OCI-M2 (cell line): ENCODE measurements around the gene RFX3.

ENCODE experiments used
- DNase-seq: peaks from one replicate; lab custom pipeline; 2025; ENCODE audit not compliant: unreplicated experiment; lab: John Stamatoyannopoulos, UW

RFX3 gene

GRCh38 chr9:3285365-3286161, 240.2 kb downstream of the RFX3 start:
- DNase-seq, result no peak

DNA sequence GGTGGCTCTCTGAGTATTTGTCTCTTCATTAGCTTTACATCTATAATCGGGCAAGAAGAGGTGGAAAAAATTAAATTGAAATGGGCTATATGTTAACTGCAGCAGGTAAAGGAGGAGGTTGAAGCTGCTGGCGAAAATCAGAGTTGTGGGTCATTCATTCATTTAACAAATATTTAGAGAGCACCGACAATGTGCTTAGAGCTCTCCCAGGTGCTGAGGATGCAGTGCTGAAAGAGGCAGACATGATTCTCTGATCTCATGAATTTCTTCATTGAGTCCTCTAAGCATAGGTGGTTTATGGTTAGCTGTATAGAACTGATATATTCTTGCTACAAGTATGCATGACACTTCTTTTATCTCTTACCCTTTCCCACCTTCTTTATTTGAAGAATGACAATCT, 243.4 kb downstream of the RFX3 start:
- no peak for DNase-seq

DNA sequence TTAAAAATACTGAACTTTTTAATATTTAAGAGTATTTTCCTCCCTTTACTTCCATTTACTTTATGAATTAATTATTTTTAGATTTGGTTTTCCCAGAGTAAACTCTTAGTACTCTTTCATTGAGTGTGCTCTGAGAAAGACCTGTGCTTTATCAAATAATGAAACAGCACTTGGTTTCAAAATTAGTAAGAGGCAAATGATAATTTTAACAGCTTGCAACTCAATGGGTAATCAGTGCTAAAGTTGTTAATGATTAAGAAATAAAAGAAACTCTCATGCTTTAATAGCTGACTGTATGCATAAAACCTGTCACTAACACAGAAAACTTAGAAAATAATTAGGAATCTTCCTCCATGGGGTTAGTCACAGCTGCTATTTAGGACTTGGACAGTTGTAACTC, 244.4 kb downstream of the RFX3 start:
- DNase-seq, result no peak

DNA sequence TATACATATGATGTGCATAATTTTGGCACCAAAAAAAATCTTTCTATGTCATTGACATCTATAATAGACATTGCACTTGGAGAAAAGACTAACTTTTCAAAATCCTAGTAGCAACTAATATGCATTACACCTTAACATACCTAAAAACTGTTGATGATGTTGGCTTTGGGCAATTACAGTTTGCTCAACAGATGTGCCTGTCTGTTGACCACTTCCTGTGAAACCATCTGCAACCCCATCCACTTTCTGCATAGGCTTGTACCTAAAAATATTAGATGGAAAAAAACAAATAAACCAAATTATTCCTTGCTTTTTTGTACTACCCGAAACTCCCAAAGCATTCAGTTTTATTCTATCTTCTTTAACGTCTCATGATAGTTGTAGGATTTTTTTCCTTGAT, 248.6 kb downstream of the RFX3 start:
- DNase-seq, result no peak

GRCh38 chr9:3271581-3271980, 254.2 kb downstream of the RFX3 start:
- DNase-seq, result no peak

GRCh38 chr9:3271157-3271556, 254.6 kb downstream of the RFX3 start:
- no peak for DNase-seq

- DNase-seq, result no peak
Observed at GRCh38 chr9:3268223-3268622, 257.6 kb downstream of the RFX3 start.

DNA sequence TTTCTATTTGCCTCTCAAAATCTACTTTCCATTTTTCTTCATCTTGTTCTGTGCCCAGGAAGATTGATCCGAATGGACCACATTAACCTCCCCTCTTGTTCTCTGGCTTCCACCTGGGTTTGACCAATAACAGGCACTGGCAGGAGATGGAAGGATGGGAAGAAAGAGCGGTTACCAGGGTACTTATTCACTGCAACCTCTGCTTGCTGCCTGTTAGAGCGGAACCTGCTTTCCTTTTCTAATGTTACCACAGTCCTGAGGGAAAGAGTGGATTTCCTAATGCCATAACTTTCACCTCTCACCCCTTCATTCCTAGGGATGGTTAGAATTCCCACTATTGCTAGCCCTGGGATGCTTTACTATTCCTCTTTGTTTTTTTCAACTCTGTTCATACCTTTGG, 262.1 kb downstream of the RFX3 start:
- DNase-seq, result no peak

DNA sequence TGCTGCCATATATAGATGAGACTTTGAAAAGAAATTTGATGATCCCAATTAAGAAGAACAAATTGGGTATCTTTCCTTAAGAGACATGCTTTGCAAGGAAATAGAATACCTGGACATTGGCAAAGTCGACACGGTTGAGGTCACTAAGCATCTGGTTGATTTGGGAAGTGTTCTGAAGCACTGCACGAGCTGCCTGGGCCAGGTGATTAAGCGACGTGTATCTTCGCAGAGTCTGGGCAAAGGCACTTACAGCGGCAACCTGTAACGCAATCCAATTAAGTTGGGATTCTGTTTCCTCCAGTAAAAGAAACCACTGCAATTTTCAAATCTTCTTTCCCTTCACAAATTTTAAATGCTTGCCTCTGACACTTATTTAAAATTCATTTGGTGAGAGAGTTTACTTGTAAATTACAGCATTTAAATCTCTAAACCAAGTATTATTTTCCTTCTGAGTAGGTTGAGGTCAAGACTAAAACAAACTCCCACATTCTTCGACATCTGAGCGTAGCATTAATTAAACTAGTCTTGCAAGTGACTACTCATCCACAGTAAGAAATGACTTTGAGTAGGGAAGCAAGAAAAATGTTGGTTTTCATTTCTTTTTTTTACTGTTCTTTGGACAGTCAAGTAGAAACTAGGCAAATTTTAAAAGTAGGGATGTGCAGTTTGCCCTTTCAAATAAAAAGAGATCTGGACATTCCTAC, 262.8 kb downstream of the RFX3 start:
- DNase-seq, result no peak

GRCh38 chr9:3261484-3261883, 264.3 kb downstream of the RFX3 start:
- no peak for DNase-seq

- DNase-seq, result no peak
Observed at GRCh38 chr9:3256571-3257330, 269.1 kb downstream of the RFX3 start.

- no peak for DNase-seq
Observed at GRCh38 chr9:3251309-3251708, 274.5 kb downstream of the RFX3 start.

DNA sequence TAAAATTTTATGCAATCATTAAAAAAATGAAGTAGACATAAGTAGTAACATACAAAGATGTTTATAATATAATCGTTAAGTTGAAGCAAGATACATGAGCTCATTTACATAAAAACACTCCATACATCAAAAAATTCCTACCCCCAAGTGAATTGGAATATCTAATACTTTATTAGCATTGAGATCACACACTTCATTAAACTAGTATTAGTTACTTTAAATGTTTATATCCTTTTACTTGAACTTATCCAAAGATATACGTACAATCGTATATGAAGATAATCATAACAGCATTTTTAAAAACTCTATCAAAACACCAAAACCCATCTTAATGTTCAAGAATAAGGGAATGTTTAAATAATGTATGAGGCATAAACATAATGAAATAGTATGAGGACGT, 275.1 kb downstream of the RFX3 start:
- DNase-seq, result no peak

DNA sequence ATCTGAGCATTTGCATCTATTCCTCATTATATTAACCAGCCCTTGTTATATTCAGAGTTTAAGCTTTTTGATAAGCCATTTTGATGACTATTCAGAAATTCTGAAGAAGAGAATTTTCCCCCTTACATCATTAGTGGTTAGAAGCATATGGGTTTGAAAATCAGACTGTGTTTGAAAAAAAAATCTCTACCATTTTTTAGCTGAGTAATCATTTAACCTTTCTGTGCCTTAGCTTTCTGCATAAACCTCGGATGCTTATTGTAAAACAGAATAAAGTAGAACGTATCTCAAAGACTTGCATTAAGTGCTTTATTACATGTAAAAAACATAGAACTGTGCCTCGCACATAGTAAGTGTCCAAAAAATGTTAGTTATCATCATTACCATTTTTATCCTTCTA, 278.6 kb downstream of the RFX3 start:
- no peak for DNase-seq

DNA sequence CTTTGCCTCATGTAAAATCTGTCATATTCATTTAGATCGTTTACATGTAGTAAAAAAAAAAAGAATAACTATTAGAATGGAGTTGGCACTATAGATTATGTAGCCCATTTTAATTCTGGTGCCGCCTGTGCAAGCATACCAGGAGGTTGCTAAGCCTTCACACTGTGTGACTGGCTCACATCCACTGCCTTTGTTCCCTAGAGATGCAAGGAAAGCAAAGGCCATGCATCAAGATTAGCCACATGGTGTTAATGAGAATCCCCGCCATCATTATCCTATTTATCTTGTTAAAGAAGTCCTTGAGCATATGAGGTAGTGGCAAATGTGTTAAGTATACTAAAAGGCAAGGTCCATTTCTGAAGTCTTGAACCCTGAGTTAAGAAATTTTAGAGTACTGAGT, 279.6 kb downstream of the RFX3 start:
- no peak for DNase-seq

DNA sequence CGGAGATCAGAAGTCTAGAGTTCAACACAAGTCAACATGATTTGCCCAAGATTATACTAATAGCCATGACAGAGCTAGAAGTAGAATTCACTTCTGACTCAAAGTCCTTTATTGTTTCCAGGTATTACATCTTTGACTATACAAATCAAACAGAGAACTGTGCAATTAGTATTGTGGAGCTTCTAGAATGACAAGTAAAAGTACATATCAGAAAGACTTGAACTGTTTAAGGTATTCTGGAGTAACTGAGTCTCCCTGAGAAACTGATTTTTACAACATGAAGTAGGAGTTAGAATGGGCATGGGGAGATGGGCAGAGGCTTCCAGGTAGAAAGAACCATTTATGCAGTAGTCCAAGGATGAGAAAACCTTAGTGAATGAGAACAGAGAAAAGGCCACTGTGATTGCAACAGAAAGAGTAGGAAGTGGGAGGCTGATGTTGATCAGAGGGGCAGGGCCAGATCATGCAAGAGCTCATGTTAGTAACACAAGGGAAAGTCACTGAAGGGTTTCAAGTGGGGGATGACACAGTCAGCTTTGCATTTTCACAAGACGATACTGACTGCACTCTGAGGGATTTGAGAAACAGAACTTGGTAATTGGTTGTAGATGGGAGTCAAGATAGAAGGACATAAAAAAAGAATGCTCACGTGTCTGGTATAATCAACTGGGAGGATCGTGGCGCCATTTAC, 280.7 kb downstream of the RFX3 start:
- no peak for DNase-seq

DNA sequence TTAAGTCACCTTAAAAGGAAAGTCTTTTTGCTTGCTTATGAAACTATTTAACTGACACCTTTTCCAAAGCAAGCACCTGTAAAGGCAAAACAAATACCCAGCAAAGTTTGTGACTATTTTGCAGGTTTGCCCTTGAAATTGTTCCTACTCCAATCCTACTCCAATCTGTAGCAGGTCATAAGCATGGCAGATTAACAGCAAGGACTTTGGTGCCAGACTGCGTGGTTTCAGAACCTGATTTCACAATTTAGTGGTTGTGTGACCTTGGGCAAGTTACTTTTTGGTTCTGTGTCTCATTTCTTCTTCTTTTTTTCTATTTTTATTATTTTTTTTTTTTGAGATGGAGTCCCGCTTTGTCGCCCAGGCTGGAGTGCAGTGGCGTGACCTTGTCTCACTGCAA, 282.1 kb downstream of the RFX3 start:
- DNase-seq, result no peak

GRCh38 chr9:3241290-3241689, 284.5 kb downstream of the RFX3 start:
- DNase-seq, result no peak

GRCh38 chr9:3240656-3241268, 285.0 kb downstream of the RFX3 start:
- no peak for DNase-seq

- no peak for DNase-seq
Observed at GRCh38 chr9:3239240-3239639, 286.6 kb downstream of the RFX3 start.

DNA sequence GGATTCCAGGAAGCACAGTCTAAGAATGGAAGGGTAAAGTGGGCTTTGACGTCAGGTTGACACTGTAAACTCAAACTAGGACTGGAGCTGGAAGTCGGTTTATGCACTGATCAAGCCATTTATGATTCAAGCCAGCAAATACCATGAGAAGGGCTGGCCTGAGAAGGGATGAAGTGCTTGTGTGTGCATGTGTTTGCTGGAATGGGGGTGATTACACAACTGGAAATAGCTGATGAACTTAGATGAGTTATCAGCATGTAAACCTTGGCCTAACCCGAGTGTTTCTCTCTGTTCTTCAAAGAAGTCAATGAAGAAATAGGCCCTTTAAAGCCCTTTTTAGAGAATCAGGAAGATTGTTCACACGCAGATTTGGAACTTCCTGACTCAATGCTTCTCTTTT, 287.6 kb downstream of the RFX3 start:
- DNase-seq, result no peak
